Fibroblast of mammary gland (primary cell): ENCODE data around the gene HSBP1.

ENCODE experiments used
- DNase-seq: peaks from one replicate; pipeline ENCODE4 v3.0.0-alpha.2; 2010; ENCODE audit warnings: low read depth
- H3K4me3 ChIP-seq: 2 replicates; pipeline ENCODE4 v1.5.1; 2011; ENCODE audit warnings: low read depth, mild to moderate bottlenecking, low read length, moderate library complexity; ENCODE audit not compliant: control insufficient read depth
- TF ChIP-seq, protein P1 (sequence below): conservative IDR thresholded peaks from 2 replicates; pipeline ENCODE4 v1.5.1; 2011; ENCODE audit warnings: low read depth, low read length, inconsistent platforms; ENCODE audit not compliant: control insufficient read depth, insufficient read depth

HSBP1 gene

GRCh38 chr16:83862661-83863060 is 54.9 kb downstream of the HSBP1 start:
- TF ChIP-seq, protein P1, sequence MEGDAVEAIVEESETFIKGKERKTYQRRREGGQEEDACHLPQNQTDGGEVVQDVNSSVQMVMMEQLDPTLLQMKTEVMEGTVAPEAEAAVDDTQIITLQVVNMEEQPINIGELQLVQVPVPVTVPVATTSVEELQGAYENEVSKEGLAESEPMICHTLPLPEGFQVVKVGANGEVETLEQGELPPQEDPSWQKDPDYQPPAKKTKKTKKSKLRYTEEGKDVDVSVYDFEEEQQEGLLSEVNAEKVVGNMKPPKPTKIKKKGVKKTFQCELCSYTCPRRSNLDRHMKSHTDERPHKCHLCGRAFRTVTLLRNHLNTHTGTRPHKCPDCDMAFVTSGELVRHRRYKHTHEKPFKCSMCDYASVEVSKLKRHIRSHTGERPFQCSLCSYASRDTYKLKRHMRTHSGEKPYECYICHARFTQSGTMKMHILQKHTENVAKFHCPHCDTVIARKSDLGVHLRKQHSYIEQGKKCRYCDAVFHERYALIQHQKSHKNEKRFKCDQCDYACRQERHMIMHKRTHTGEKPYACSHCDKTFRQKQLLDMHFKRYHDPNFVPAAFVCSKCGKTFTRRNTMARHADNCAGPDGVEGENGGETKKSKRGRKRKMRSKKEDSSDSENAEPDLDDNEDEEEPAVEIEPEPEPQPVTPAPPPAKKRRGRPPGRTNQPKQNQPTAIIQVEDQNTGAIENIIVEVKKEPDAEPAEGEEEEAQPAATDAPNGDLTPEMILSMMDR = no peak
- DNase-seq = no peak

GRCh38 chr16:83863682-83864081 is 55.9 kb downstream of the HSBP1 start:
- no peak for DNase-seq
- TF ChIP-seq, protein P1 = no peak
- no peak overlapping the region for H3K4me3 ChIP-seq

More at GRCh38 chr16:83862661-83863060, 54.9 kb downstream of the HSBP1 start:
- H3K4me3 ChIP-seq = no peak overlapping the region
